Measurements from ENCODE around the gene BCL2L2. TPM values are rescaled to one million over a fixed set of nuclear protein-coding genes. Genes with fewer than 3 reads are reported as not detected.

The BCL2L2 gene
- total RNA-seq, 4 donors from 2014 or later = 41.5 to 72.2 (median 68.3) TPM

DNA sequence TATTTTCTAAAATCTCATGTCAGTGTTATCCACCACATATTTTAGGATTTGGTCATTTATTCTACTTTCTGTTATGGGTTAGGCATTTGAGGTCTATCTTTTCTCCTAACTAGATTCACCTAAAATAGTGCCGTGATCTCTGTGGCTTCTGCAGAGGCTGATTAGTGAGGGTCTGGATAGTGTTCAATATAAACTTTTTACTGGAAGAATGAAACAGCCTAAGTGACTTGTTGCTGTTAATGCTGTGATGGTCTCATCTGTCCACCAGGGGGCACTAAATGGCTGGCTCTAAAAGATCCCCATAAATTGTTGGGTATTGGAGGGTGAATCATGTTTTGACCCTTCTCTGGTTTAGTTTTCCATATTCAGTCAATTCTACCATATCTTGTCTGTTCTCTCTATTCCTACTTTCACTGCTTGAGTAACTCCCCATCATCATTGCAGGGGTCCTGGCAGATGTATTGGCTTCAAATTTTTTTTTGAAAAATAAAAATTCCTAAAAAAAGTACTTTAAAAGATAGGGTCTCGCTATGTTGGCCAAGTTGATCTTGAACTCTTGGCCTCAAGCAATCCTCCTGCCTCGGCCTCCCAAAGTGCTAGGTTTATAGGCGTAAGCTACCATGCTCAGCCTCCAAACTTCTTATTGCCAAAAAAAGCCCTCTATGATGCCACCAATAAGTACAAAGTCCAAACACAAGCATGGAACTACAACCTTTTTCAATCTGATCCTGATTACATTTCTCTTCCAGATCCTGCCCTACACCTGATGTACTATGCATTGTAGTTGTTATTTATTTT lies 21.5 kb downstream of the BCL2L2 start:
- TF ChIP-seq, protein P1, sequence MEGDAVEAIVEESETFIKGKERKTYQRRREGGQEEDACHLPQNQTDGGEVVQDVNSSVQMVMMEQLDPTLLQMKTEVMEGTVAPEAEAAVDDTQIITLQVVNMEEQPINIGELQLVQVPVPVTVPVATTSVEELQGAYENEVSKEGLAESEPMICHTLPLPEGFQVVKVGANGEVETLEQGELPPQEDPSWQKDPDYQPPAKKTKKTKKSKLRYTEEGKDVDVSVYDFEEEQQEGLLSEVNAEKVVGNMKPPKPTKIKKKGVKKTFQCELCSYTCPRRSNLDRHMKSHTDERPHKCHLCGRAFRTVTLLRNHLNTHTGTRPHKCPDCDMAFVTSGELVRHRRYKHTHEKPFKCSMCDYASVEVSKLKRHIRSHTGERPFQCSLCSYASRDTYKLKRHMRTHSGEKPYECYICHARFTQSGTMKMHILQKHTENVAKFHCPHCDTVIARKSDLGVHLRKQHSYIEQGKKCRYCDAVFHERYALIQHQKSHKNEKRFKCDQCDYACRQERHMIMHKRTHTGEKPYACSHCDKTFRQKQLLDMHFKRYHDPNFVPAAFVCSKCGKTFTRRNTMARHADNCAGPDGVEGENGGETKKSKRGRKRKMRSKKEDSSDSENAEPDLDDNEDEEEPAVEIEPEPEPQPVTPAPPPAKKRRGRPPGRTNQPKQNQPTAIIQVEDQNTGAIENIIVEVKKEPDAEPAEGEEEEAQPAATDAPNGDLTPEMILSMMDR (IDR thresholded peaks at IDR 0.05) = peak in 1 of 3 donors; percentile 70
- no peak for TF ChIP-seq POLR2A (IDR thresholded peaks at IDR 0.05)
- H3K4me3 ChIP-seq (ENCODE audit: low read depth, poor library complexity, severe bottlenecking) = no peak overlapping the region
- peak; percentile 65 to 91 for DNase-seq (ENCODE audit: low spot score in 2 of 2)
- intact Hi-C loops (cut with DNase I; ENCODE audit: low total_unique reads) = loop anchor here (5.0 to 10.0 kb wide), 2 partner anchors 54 to 147 kb away; no protein-coding TSS in a partner anchor
- WGBS, 2 donors = 38 to 43% methylated on average over 4 of the region's 4 CpGs

- TF ChIP-seq, protein P1 (IDR thresholded peaks at IDR 0.05) = no peak
- no peak for TF ChIP-seq POLR2A (IDR thresholded peaks at IDR 0.05)
- 86 to 89% methylated on average over 5 of the region's 5 CpGs for WGBS, 2 donors
- DNase-seq (ENCODE audit: low spot score in 2 of 2) = no peak
- intact Hi-C loops (cut with DNase I; ENCODE audit: low total_unique reads) = no loop called here
- no peak overlapping the region for H3K4me3 ChIP-seq (ENCODE audit: low read depth, poor library complexity, severe bottlenecking)
Observed at GRCh38 chr14:23335623-23336022, 29.0 kb downstream of the BCL2L2 start.

GRCh38 chr14:23339506-23340268 lies 33.1 kb downstream of the BCL2L2 start:
- intact Hi-C loops (cut with DNase I; ENCODE audit: low total_unique reads) = loop anchor here (10.0 kb wide), 1 partner anchor 105 kb away; no protein-coding TSS in a partner anchor
- WGBS, 2 donors = 77 to 90% methylated on average over 1 of the region's 1 CpG
- DNase-seq (ENCODE audit: low spot score in 2 of 2) = no peak
- no peak overlapping the region for H3K4me3 ChIP-seq (ENCODE audit: low read depth, poor library complexity, severe bottlenecking)
- TF ChIP-seq, protein P1 (IDR thresholded peaks at IDR 0.05) = no peak
- TF ChIP-seq POLR2A (IDR thresholded peaks at IDR 0.05) = no peak

DNA sequence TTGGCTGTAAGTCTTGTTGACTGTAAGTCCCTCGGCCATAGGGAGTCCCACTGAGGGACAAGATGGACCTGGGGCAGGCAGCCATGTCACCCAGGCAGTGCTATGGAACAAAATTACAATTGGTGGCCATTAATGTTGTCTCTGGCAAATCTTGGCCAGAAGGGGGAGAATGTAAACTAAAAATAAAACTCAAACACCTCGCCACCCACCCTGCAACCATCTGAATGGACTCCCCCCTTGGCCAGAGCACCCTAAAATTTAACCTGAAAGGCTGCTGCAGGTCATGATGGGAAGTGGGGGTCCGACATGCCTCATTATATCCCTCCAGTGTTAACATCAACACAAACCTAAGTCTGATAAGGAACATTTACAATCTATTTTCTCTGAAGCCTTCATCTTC lies 37.8 kb downstream of the BCL2L2 start:
- intact Hi-C loops (cut with DNase I; ENCODE audit: low total_unique reads) = loop anchor here (10.0 kb wide), 1 partner anchor 100 kb away; no protein-coding TSS in a partner anchor
- DNase-seq (ENCODE audit: low spot score in 2 of 2) = peak in 1 of 2 donors; percentile 58
- 58 to 60% methylated on average over 3 of the region's 3 CpGs for WGBS, 2 donors
- TF ChIP-seq POLR2A (IDR thresholded peaks at IDR 0.05) = no peak
- TF ChIP-seq, protein P1 (IDR thresholded peaks at IDR 0.05) = no peak
- no peak overlapping the region for H3K4me3 ChIP-seq (ENCODE audit: low read depth, poor library complexity, severe bottlenecking)

- no peak overlapping the region for H3K4me3 ChIP-seq (ENCODE audit: low read depth, poor library complexity, severe bottlenecking)
- TF ChIP-seq, protein P1 (IDR thresholded peaks at IDR 0.05) = no peak
- TF ChIP-seq POLR2A (IDR thresholded peaks at IDR 0.05) = no peak
- WGBS, 2 donors = 75 to 78% methylated on average over 8 to 13 of the region's 13 CpGs
- DNase-seq (ENCODE audit: low spot score in 2 of 2) = no peak
- intact Hi-C loops (cut with DNase I; ENCODE audit: low total_unique reads) = loop anchor here (10.0 kb wide), 1 partner anchor 99 kb away; no protein-coding TSS in a partner anchor
Observed at GRCh38 chr14:23345987-23346692, 39.5 kb downstream of the BCL2L2 start.
